Measurements from ENCODE around the gene LRRC28. TPM values are rescaled to one million over a fixed set of nuclear protein-coding genes. Genes with fewer than 3 reads are reported as not detected.

LRRC28 gene
- total and polyA plus RNA-seq, 4 donors, result 7.7 to 66.1 (median 13.0) TPM

DNA sequence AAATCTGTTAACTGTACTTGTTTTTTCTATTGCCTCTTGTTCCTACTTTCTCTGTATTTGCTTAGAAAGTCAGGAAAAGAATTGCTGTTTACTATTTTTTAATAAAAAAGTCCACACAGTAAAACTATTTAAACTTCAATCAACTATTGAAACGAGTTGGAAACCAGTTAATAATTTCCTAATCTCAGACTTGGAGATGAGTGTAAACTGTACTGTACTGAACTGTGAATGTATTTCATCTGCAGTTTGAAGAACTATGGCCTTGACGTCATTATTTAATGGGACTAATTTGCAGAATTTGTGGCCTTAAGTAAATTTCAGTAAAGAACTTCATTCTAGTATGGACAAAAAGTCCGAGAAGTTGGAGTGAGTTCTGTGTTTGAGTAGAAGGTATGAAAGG lies 89.1 kb downstream of the LRRC28 start:
- H3K9me3 ChIP-seq (ENCODE audit: control insufficient read depth in 4 of 4, insufficient read depth in 3 of 4, low read length in 3 of 4), result no peaks in the 10 kb centered on the region
- WGBS, 2 donors, result 74 to 88% methylated on average over 3 of the region's 3 CpGs
- no peaks in the 10 kb centered on the region for H3K27me3 ChIP-seq (ENCODE audit: control insufficient read depth in 3 of 3, insufficient read depth in 3 of 3, low read length in 2 of 3)
- no peak overlapping the region for H3K4me3 ChIP-seq
- TF ChIP-seq, protein P1, sequence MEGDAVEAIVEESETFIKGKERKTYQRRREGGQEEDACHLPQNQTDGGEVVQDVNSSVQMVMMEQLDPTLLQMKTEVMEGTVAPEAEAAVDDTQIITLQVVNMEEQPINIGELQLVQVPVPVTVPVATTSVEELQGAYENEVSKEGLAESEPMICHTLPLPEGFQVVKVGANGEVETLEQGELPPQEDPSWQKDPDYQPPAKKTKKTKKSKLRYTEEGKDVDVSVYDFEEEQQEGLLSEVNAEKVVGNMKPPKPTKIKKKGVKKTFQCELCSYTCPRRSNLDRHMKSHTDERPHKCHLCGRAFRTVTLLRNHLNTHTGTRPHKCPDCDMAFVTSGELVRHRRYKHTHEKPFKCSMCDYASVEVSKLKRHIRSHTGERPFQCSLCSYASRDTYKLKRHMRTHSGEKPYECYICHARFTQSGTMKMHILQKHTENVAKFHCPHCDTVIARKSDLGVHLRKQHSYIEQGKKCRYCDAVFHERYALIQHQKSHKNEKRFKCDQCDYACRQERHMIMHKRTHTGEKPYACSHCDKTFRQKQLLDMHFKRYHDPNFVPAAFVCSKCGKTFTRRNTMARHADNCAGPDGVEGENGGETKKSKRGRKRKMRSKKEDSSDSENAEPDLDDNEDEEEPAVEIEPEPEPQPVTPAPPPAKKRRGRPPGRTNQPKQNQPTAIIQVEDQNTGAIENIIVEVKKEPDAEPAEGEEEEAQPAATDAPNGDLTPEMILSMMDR (IDR thresholded peaks at IDR 0.05; ENCODE audit: control extremely low read depth, extremely low read depth), result no peak
- H3K4me1 ChIP-seq (ENCODE audit: control insufficient read depth in 5 of 5, insufficient read depth in 5 of 5, low read length in 5 of 5), result peaks cover 0 to 6% (median 0%) of the 10 kb centered on the region in 5 donors
- no peak overlapping the region for H3K9ac ChIP-seq (ENCODE audit: insufficient read depth in 1 of 2, low read length in 2 of 2)
- ATAC-seq (ENCODE audit: insufficient read depth, low FRiP score), result no peak
- H3K27ac ChIP-seq (ENCODE audit: low read depth in 1 of 2, low read length in 1 of 2), result no peak overlapping the region
- DNase-seq, result peak in 1 of 3 donors; percentile 9
- peaks cover 0 to 2% (median 0%) of the 10 kb centered on the region in 4 donors for H3K36me3 ChIP-seq (ENCODE audit: control insufficient read depth in 4 of 4, insufficient read depth in 4 of 4, low read length in 4 of 4)

DNA sequence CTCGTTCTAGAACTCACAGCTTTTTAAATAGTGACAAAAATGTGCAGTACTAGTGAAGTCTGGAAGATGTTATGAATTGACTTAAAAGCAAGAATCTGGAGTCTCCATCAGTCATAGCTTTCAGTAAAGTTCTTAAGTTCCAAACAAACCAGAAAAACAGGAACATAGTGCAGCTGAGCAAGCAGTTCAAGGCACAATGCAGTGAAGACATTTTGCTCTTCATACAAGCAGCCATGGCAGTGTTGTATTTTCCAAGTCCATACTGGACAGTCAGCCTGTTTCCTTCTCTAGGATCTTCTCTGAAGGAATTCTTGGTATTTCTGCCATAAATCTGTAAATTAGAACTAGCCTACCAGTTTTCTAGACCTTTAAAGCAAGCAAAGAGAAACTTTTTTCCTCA lies 90.5 kb downstream of the LRRC28 start:
- DNase-seq, result peak in 2 of 3 donors; percentile 19 to 55
- TF ChIP-seq, protein P1 (IDR thresholded peaks at IDR 0.05; ENCODE audit: control extremely low read depth, extremely low read depth), result no peak

DNA sequence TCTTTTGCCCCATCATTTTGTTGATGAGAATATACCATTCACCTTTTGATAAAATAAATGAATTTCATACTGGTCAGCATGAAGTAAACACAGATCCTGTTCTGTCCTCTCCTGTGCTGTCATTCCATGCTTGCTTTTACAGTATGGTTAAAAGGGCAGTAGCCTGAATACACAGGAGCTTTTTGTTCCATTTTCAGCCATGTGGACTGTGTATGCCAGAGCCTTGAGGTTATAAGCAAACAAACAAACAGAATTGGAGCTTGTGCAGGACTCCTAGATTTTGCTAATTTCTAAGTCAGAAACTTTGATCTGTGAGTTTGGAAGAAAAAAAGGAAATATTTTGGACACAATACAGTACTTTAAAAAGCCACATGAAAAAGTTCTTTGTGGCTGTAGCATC lies 91.9 kb downstream of the LRRC28 start:
- DNase-seq (no peak), ATAC-seq (ENCODE audit: insufficient read depth, low FRiP score) (no peak)
- Histone ChIP-seq H3K4me3 (no peak overlapping the region), H3K9ac (ENCODE audit: insufficient read depth in 1 of 2, low read length in 2 of 2) (no peak overlapping the region), H3K4me1 (ENCODE audit: control insufficient read depth in 5 of 5, insufficient read depth in 5 of 5, low read length in 5 of 5) (peaks cover 0 to 2% (median 0%) of the 10 kb centered on the region in 5 donors), H3K27me3 (ENCODE audit: control insufficient read depth in 3 of 3, insufficient read depth in 3 of 3, low read length in 2 of 3) (no peaks in the 10 kb centered on the region), H3K36me3 (ENCODE audit: control insufficient read depth in 4 of 4, insufficient read depth in 4 of 4, low read length in 4 of 4) (peaks cover 0 to 2% (median 0%) of the 10 kb centered on the region in 4 donors), H3K27ac (ENCODE audit: low read depth in 1 of 2, low read length in 1 of 2) (no peak overlapping the region), H3K9me3 (ENCODE audit: control insufficient read depth in 4 of 4, insufficient read depth in 3 of 4, low read length in 3 of 4) (no peaks in the 10 kb centered on the region)
- TF ChIP-seq, protein P1 (IDR thresholded peaks at IDR 0.05; ENCODE audit: control extremely low read depth, extremely low read depth), result no peak

More for the DNA sequence above, 90.5 kb downstream of the LRRC28 start:
- H3K4me1 ChIP-seq (ENCODE audit: control insufficient read depth in 5 of 5, insufficient read depth in 5 of 5, low read length in 5 of 5), result peaks cover 0 to 2% (median 0%) of the 10 kb centered on the region in 5 donors
- no peak overlapping the region for H3K9ac ChIP-seq (ENCODE audit: insufficient read depth in 1 of 2, low read length in 2 of 2)
- no peaks in the 10 kb centered on the region for H3K9me3 ChIP-seq (ENCODE audit: control insufficient read depth in 4 of 4, insufficient read depth in 3 of 4, low read length in 3 of 4)
- peaks cover 0 to 2% (median 0%) of the 10 kb centered on the region in 4 donors for H3K36me3 ChIP-seq (ENCODE audit: control insufficient read depth in 4 of 4, insufficient read depth in 4 of 4, low read length in 4 of 4)
- no peaks in the 10 kb centered on the region for H3K27me3 ChIP-seq (ENCODE audit: control insufficient read depth in 3 of 3, insufficient read depth in 3 of 3, low read length in 2 of 3)
- H3K27ac ChIP-seq (ENCODE audit: low read depth in 1 of 2, low read length in 1 of 2), result no peak overlapping the region
- H3K4me3 ChIP-seq, result no peak overlapping the region
- no peak for ATAC-seq (ENCODE audit: insufficient read depth, low FRiP score)
- whole genome bisulfite sequencing, 2 donors, result 80 to 97% methylated on average over 1 of the region's 1 CpG
